ENCODE data around the gene NPR3.

DNA sequence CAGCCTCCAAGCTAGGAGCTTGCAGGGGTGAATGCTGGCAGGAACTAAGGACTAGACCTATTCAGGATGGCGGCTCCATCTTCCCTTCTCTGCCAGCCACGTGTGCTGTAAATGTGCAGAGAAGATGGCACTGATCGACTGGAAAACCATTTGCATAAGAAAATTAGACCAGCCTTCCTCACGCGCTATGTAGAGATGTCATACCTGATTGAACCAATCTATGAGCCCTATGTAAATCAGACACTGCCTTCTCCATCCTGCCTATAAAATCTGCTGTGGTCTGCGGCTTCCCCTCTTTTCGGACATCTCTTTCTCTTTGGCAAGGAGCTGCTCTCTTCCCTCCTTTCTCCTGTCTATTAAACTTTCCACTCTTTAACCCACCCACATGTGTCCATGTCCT is 91.6 kb downstream of the NPR3 start:
- TF ChIP-seq CTCF (IDR thresholded peaks at IDR 0.05): no peak
- no peak for TF ChIP-seq POLR2AphosphoS5 (IDR thresholded peaks at IDR 0.05)
- TF ChIP-seq POLR2A (IDR thresholded peaks at IDR 0.05; ENCODE audit: low read depth): no peak

Measured in esophagus muscularis mucosa (tissue), 3 donors.